Activated CD4-positive, alpha-beta T cell treated with anti-CD3 and anti-CD28 coated beads, Interleukin-2, amount 10 ng/mL, durations not matched to agents 24 days and 14 days (primary cell): ENCODE measurements around the gene ATAD5. TPM values are rescaled to one million over a fixed set of nuclear protein-coding genes. Genes with fewer than 3 reads are reported as not detected.
"Not testable (repeated sequence)": the region's sequence is repeated elsewhere in the genome, so short reads cannot be mapped to it uniquely, and the experiment has no call there.

Experiments used
- DNase-seq: peaks from one replicate; pipeline ENCODE4 v3.0.0; 2022
- H3K27ac Mint-ChIP-seq: one replicate; pipeline ENCODE4 v1.8.0; 2022; ENCODE audit warnings: mild to moderate bottlenecking, mixed read lengths
- H3K27me3 Mint-ChIP-seq: one replicate; pipeline ENCODE4 v1.8.0; 2022; ENCODE audit warnings: mixed read lengths
- H3K36me3 Mint-ChIP-seq: one replicate; pipeline ENCODE4 v1.8.0; 2022; ENCODE audit warnings: low read depth, mild to moderate bottlenecking, mixed read lengths
- H3K4me1 Mint-ChIP-seq: one replicate; pipeline ENCODE4 v1.8.0; 2021; ENCODE audit warnings: mixed read lengths
- H3K4me3 Mint-ChIP-seq: one replicate; pipeline ENCODE4 v1.8.0; 2022; ENCODE audit warnings: mild to moderate bottlenecking, moderate library complexity, mixed read lengths
- H3K9me3 Mint-ChIP-seq: one replicate; pipeline ENCODE4 v1.8.0; 2021; ENCODE audit warnings: mixed read lengths
- intact Hi-C: fragments of 100-400 bp; cut with micrococcal nuclease; formaldehyde crosslinking; loops from one replicate; pipeline ENCODE4 v1.15.1; 2023
- total RNA-seq: library from RNA; stranded (reverse); gene quantifications from 2 replicates; pipeline ENCODE4 v1.2.3, GENCODE V29; 2022

Gene ATAD5
- total RNA-seq, 1 donor from 2014 or later, result 31.5 TPM

DNA sequence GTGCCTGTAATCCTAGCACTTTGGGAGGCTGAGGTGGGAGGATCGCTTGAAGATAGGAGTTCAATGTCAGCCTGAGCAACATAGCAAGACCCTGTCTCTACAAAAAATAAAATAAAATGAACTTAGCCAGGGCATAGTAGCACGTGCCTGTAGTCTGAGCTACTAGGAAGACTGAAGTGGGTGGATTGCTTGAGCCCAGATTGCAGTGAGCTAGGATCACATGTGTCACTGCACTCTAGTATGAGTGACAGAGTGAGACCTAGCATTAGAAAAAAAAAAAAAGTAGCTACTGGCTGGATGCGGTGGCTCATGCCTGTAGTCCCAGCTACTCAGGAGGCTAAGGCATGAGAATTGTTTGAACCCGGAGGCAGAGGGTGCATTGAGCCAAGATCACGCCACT is 96.0 kb downstream of the ATAD5 start:
- no peaks in the 10 kb centered on the region for H3K36me3 Mint-ChIP-seq
- no peak overlapping the region for H3K27ac Mint-ChIP-seq
- H3K9me3 Mint-ChIP-seq, result no peaks in the 10 kb centered on the region
- H3K4me3 Mint-ChIP-seq, result no peak overlapping the region
- DNase-seq, result no peak
- intact Hi-C loops, result no loop called here
- H3K4me1 Mint-ChIP-seq, result peaks cover 3% of the 10 kb centered on the region
- peaks cover 28% of the 10 kb centered on the region for H3K27me3 Mint-ChIP-seq

DNA sequence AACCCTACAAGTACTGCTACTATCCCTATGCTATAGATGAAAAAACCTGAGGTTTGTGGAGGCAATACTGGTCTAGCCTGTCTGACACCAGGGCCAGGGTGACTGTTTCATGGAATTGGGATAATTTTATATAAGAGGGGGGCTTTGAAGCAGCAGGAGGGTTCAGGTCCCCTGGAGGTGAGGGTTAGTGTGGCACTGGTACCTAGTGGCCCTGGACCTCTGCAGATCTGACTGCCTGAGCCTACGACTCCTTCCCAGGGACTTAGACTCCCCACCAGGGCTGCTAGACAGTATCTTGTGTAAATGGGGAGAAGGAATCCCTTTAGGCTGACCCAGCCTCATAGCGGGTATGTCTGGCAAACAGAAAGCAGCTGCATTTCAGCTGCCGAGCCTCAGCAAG is 96.8 kb downstream of the ATAD5 start:
- Mint-ChIP-seq H3K27ac (no peak overlapping the region), H3K36me3 (no peaks in the 10 kb centered on the region), H3K4me1 (peaks cover 2% of the 10 kb centered on the region), H3K9me3 (no peaks in the 10 kb centered on the region), H3K4me3 (no peak overlapping the region), H3K27me3 (peaks cover 22% of the 10 kb centered on the region)
- DNase-seq, result no peak
- intact Hi-C loops, result no loop called here

DNA sequence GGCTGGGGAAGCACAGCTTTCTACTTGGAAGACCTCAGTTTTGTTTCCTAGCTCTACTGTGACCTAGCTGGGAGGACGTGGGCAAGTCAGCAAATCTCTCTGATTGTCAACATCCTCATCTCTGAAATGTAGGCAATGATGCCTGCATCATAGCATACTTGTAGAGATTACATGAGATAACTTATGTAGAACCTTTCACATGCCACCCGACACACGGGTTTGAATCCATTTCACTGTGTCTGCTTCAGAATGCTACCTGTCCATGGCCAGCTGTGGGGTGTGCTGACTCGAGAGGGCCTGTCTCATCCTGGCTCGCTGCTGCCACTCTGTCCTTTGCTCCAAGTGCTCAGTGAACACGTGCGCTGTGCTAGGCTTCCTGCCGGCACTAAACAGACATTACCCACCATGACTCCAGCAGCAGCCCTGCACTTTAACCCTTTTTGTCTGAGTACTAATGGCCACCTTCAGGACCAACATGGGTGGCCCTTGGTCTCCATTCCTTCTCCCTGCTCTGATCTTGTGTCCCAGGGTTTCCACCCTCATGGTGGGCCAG is 97.4 kb downstream of the ATAD5 start:
- Mint-ChIP-seq H3K27me3 (peaks cover 17% of the 10 kb centered on the region), H3K4me3 (no peak overlapping the region), H3K4me1 (peaks cover 2% of the 10 kb centered on the region), H3K36me3 (no peaks in the 10 kb centered on the region), H3K27ac (no peak overlapping the region), H3K9me3 (no peaks in the 10 kb centered on the region)
- intact Hi-C loops, result no loop called here
- no peak for DNase-seq

DNA sequence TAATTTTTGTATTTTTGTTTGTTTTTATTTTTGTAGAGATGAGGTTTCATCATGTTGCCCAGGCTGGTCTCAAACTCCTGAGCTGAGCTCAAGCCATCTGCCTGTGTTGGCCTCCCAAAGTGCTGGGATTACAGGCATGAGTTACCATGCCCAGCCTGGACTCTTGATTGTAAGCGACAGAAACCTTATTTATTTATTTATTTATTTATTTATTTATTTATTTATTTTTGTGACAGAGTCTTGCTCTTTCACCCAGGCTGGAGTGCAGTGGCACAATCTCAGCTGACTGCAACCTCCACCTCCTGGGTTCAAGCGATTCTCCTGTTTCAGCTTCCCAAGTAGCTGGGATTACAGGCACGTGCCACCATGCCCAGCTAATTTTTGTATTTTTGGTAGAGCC is 98.1 kb downstream of the ATAD5 start:
- H3K36me3 Mint-ChIP-seq, H3K4me1 Mint-ChIP-seq, H3K4me3 Mint-ChIP-seq, H3K9me3 Mint-ChIP-seq, intact Hi-C loops, DNase-seq, H3K27ac Mint-ChIP-seq: not testable (repeated sequence)
- peaks cover 12% of the 10 kb centered on the region for H3K27me3 Mint-ChIP-seq

DNA sequence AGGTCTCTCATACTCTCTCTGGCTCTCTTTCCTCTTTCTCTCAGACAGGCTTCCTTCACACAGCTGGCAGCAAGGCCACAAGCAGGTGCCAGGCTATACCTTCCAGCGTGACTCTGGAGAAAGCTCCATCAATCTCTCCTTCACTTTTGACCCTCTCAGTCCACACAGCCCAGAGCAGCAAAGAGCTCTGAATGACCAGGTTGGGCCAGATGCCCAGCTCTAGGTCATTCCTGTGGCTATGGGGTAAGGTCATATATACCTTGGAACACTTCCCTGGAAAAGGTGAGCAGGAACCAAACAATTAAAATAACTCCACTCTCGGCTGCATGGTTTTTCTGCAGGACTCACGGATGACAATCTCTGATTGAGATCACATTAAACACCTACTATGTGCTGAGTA is 98.7 kb downstream of the ATAD5 start:
- H3K27me3 Mint-ChIP-seq, result peaks cover 10% of the 10 kb centered on the region
- H3K4me1 Mint-ChIP-seq, result peaks cover 2% of the 10 kb centered on the region

DNA sequence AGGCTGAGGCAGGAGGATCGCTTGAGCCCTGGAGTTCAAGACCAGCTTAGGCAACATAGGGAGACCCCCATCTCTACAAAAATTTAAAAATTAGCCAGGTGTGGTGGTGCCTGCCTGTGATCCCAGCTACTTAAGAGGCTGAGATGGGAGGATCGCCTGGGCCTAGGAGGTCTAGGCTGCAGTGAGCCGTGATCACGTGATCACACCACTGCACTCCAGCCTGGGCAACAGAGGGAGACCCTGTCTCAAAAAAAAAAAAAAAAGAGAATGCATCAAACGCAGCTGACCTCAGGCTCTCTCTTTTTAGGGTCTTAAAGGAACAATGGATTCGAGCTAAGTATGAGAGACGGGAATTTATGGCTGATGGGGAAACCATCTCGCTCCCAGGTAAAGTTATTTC is 99.8 kb downstream of the ATAD5 start:
- H3K4me1 Mint-ChIP-seq, H3K36me3 Mint-ChIP-seq, DNase-seq, H3K27me3 Mint-ChIP-seq, intact Hi-C loops, H3K9me3 Mint-ChIP-seq, H3K27ac Mint-ChIP-seq, H3K4me3 Mint-ChIP-seq: not testable (repeated sequence)

More for the DNA sequence above, 98.7 kb downstream of the ATAD5 start:
- DNase-seq, result no peak
- Mint-ChIP-seq H3K36me3 (no peaks in the 10 kb centered on the region), H3K4me3 (no peak overlapping the region), H3K27ac (no peak overlapping the region), H3K9me3 (no peaks in the 10 kb centered on the region)
- intact Hi-C loops, result no loop called here

DNA sequence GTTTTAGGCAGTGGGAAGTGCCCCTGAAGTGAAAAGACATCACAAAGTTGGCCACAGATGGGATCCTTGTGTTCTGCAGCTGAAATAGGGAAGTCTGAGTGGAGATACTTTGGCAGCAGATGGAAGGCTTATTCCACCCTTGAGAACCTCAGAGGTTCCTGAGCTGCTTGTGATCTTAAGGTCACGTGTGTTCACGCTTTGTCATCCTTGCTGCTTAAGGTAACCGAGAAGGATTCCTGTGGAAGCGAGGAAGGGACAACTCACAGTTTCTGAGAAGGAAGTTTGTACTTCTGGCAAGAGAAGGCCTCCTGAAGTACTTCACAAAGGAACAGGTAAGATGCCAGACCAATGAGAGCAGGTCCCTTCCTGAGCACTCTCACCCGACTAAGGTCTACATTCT is 102.2 kb downstream of the ATAD5 start:
- Mint-ChIP-seq H3K36me3 (no peaks in the 10 kb centered on the region), H3K9me3 (no peaks in the 10 kb centered on the region), H3K27me3 (peaks cover 2% of the 10 kb centered on the region), H3K4me3 (no peak overlapping the region), H3K4me1 (peaks cover 4% of the 10 kb centered on the region), H3K27ac (no peak overlapping the region)
- intact Hi-C loops, result no loop called here
- no peak for DNase-seq

DNA sequence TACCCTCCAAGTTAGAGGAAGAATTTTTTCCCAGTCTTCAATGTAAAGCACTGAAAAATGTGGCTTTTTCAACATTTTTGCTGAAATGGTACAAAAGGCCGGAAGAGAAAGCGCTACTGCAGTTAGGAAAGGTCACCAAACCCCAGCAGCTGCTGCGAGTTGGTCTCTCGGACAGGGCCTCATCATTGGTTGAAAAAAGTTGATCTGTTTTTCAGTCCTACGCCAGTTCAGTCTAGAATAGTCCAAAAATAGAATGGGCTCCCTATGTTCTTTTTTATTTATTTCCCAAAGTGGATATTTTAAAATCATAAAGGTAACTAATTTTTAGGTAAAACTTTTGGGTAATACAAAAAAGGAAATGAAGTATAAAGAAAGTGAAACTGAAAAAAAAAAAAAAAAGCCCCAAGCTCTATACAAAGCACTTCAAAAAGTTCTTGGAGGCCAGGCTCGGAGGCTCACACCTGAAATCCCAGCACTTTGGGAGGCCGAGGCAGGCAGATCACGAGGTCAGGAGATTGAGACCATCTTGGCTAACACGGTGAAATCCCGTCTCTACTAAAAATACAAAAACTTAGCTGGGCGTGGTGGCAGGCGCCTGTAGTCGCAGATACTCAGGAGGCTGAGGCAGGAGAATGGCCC is 107.4 kb downstream of the ATAD5 start:
- Mint-ChIP-seq H3K4me1 (peaks cover 6% of the 10 kb centered on the region), H3K36me3 (no peaks in the 10 kb centered on the region), H3K4me3 (no peak overlapping the region), H3K27ac (no peak overlapping the region), H3K9me3 (peaks cover 6% of the 10 kb centered on the region), H3K27me3 (no peaks in the 10 kb centered on the region)
- intact Hi-C loops, result no loop called here
- DNase-seq, result peak; percentile 65

DNA sequence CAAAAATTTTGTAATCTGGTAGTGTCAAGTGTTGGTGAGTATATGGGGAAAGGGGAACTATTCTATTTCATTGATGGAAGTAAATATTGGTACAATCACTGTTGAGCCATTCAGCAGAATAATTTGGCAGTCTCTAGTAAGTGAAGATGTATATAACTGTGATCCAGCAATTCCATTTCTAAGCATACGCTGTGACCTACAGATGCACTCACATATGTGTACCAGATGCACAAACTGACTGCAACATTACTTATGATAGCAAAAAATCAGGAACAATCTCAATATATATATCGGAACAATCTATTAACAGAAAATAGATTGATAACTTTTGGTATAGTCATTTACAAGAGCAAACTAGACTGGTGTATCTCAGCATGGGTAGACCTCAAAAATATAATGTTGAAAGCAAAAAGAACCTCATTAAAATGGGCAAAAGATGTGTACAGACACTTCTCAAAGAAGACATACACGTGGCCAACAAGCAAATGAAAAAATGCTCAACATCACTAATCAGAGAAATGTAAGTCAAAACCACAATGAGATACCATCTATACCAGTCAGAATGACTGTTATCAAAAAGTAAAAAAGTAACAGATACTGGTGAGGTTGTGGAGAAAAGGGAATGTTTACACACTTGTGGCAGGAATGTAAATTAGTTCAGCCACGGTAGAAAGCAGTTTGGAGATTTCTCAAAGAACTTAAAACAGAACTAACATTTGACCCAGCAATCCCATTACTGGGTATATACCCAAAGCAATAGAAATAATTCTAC is 110.7 kb downstream of the ATAD5 start:
- no peak for DNase-seq
- H3K9me3 Mint-ChIP-seq, result peaks cover 6% of the 10 kb centered on the region
- peaks cover 6% of the 10 kb centered on the region for H3K4me1 Mint-ChIP-seq
- no peaks in the 10 kb centered on the region for H3K36me3 Mint-ChIP-seq
- no peaks in the 10 kb centered on the region for H3K27me3 Mint-ChIP-seq
- intact Hi-C loops, result no loop called here
- no peak overlapping the region for H3K4me3 Mint-ChIP-seq
- no peak overlapping the region for H3K27ac Mint-ChIP-seq

Other genes starting within 250 kb of the ATAD5 start
- gene CRLF3, start 7.3 kb upstream of the ATAD5 start, total RNA-seq, result 43.2 and 46.4 TPM in 2 replicates
- gene TEFM, start 74.3 kb downstream of the ATAD5 start, total RNA-seq, result 18.9 and 19.7 TPM in 2 replicates
- 0.31 and 0.86 TPM in 2 replicates for gene ADAP2, start 90.0 kb downstream of the ATAD5 start, total RNA-seq
- gene RNF135, start 139.1 kb downstream of the ATAD5 start, total RNA-seq, result 10.2 and 10.6 TPM in 2 replicates